ENCODE measurements around the gene DTX3L. TPM values are rescaled to one million over a fixed set of nuclear protein-coding genes. Genes with fewer than 3 reads are reported as not detected.

DTX3L gene
- total and polyA plus RNA-seq, 2 experiments from 2014 or later, result 1.8 to 6.8 TPM

DNA sequence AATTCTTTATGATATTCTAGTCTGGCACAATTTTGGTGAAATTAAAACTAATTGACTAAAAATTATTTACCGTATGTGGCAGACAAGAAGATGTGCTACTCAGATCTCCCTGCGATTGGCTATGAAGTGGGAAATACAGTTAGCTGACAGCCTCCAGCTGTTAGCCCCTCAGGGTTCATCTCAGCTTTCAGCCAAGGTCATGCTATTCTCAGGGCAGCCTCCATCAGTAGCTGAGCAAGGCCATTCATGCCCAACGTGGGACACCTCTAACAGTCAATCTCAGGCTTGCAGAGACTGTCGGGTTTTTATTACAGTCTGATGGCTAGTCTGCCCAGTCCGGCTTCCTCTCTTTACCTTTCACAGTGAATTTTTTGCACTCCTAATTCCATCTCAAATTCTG lies 6.8 kb upstream of the DTX3L start:
- no peak for ATAC-seq
- Mint-ChIP-seq H3K9me3 (no peaks in the 10 kb centered on the region), H3K27ac (no peak overlapping the region), H3K4me3 (no peak overlapping the region), H3K4me1 (peaks cover 27% of the 10 kb centered on the region), H3K36me3 (ENCODE audit: low read depth) (no peaks in the 10 kb centered on the region), H3K27me3 (ENCODE audit: insufficient read depth, low read depth, poor library complexity) (no peaks in the 10 kb centered on the region)
- Histone ChIP-seq H4K20me1 (replicated peaks; ENCODE audit: insufficient read depth) (no peaks in the 10 kb centered on the region), H3K4me3 (no peak overlapping the region), H3K9me2 (ENCODE audit: insufficient read depth) (no peaks in the 10 kb centered on the region), H2AFZ (no peak overlapping the region), H3K36me3 (ENCODE audit: insufficient read depth) (no peaks in the 10 kb centered on the region), H3K27ac (ENCODE audit: low read depth) (no peak overlapping the region), H3K4me2 (no peak overlapping the region), H3K4me1 (ENCODE audit: insufficient read depth) (peaks cover 21% of the 10 kb centered on the region), H3K27me3 (ENCODE audit: insufficient read depth) (no peaks in the 10 kb centered on the region), H3K79me2 (replicated peaks; ENCODE audit: insufficient read depth) (no peaks in the 10 kb centered on the region), H3F3A (replicated peaks; ENCODE audit: low read depth) (no peaks in the 10 kb centered on the region)
- DNase-seq (ENCODE audit: low spot score), result no peak
- TF ChIP-seq ZNF114 (CRISPR knock-in tag; IDR thresholded peaks at IDR 0.05) (no peak), CREB1 (CRISPR knock-in tag; IDR thresholded peaks at IDR 0.05; ENCODE audit: low read depth) (no peak), JUNB (IDR thresholded peaks at IDR 0.05; ENCODE audit: unreplicated experiment) (no peak), EZH2 (IDR thresholded peaks at IDR 0.05; ENCODE audit: low read depth, unreplicated experiment) (no peak), NANOG (IDR thresholded peaks at IDR 0.05; ENCODE audit: borderline replicate concordance) (no peak), STAT1 (IDR thresholded peaks at IDR 0.05; ENCODE audit: unreplicated experiment) (no peak)
- TF ChIP-seq, protein P1, sequence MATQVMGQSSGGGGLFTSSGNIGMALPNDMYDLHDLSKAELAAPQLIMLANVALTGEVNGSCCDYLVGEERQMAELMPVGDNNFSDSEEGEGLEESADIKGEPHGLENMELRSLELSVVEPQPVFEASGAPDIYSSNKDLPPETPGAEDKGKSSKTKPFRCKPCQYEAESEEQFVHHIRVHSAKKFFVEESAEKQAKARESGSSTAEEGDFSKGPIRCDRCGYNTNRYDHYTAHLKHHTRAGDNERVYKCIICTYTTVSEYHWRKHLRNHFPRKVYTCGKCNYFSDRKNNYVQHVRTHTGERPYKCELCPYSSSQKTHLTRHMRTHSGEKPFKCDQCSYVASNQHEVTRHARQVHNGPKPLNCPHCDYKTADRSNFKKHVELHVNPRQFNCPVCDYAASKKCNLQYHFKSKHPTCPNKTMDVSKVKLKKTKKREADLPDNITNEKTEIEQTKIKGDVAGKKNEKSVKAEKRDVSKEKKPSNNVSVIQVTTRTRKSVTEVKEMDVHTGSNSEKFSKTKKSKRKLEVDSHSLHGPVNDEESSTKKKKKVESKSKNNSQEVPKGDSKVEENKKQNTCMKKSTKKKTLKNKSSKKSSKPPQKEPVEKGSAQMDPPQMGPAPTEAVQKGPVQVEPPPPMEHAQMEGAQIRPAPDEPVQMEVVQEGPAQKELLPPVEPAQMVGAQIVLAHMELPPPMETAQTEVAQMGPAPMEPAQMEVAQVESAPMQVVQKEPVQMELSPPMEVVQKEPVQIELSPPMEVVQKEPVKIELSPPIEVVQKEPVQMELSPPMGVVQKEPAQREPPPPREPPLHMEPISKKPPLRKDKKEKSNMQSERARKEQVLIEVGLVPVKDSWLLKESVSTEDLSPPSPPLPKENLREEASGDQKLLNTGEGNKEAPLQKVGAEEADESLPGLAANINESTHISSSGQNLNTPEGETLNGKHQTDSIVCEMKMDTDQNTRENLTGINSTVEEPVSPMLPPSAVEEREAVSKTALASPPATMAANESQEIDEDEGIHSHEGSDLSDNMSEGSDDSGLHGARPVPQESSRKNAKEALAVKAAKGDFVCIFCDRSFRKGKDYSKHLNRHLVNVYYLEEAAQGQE (IDR thresholded peaks at IDR 0.05; ENCODE audit: unreplicated experiment), result no peak
- TF ChIP-seq, protein P2, sequence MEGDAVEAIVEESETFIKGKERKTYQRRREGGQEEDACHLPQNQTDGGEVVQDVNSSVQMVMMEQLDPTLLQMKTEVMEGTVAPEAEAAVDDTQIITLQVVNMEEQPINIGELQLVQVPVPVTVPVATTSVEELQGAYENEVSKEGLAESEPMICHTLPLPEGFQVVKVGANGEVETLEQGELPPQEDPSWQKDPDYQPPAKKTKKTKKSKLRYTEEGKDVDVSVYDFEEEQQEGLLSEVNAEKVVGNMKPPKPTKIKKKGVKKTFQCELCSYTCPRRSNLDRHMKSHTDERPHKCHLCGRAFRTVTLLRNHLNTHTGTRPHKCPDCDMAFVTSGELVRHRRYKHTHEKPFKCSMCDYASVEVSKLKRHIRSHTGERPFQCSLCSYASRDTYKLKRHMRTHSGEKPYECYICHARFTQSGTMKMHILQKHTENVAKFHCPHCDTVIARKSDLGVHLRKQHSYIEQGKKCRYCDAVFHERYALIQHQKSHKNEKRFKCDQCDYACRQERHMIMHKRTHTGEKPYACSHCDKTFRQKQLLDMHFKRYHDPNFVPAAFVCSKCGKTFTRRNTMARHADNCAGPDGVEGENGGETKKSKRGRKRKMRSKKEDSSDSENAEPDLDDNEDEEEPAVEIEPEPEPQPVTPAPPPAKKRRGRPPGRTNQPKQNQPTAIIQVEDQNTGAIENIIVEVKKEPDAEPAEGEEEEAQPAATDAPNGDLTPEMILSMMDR (conservative IDR thresholded peaks at IDR 0.05; ENCODE audit: low read depth in 2 of 2), result no peak
- TF ChIP-seq, protein P3, sequence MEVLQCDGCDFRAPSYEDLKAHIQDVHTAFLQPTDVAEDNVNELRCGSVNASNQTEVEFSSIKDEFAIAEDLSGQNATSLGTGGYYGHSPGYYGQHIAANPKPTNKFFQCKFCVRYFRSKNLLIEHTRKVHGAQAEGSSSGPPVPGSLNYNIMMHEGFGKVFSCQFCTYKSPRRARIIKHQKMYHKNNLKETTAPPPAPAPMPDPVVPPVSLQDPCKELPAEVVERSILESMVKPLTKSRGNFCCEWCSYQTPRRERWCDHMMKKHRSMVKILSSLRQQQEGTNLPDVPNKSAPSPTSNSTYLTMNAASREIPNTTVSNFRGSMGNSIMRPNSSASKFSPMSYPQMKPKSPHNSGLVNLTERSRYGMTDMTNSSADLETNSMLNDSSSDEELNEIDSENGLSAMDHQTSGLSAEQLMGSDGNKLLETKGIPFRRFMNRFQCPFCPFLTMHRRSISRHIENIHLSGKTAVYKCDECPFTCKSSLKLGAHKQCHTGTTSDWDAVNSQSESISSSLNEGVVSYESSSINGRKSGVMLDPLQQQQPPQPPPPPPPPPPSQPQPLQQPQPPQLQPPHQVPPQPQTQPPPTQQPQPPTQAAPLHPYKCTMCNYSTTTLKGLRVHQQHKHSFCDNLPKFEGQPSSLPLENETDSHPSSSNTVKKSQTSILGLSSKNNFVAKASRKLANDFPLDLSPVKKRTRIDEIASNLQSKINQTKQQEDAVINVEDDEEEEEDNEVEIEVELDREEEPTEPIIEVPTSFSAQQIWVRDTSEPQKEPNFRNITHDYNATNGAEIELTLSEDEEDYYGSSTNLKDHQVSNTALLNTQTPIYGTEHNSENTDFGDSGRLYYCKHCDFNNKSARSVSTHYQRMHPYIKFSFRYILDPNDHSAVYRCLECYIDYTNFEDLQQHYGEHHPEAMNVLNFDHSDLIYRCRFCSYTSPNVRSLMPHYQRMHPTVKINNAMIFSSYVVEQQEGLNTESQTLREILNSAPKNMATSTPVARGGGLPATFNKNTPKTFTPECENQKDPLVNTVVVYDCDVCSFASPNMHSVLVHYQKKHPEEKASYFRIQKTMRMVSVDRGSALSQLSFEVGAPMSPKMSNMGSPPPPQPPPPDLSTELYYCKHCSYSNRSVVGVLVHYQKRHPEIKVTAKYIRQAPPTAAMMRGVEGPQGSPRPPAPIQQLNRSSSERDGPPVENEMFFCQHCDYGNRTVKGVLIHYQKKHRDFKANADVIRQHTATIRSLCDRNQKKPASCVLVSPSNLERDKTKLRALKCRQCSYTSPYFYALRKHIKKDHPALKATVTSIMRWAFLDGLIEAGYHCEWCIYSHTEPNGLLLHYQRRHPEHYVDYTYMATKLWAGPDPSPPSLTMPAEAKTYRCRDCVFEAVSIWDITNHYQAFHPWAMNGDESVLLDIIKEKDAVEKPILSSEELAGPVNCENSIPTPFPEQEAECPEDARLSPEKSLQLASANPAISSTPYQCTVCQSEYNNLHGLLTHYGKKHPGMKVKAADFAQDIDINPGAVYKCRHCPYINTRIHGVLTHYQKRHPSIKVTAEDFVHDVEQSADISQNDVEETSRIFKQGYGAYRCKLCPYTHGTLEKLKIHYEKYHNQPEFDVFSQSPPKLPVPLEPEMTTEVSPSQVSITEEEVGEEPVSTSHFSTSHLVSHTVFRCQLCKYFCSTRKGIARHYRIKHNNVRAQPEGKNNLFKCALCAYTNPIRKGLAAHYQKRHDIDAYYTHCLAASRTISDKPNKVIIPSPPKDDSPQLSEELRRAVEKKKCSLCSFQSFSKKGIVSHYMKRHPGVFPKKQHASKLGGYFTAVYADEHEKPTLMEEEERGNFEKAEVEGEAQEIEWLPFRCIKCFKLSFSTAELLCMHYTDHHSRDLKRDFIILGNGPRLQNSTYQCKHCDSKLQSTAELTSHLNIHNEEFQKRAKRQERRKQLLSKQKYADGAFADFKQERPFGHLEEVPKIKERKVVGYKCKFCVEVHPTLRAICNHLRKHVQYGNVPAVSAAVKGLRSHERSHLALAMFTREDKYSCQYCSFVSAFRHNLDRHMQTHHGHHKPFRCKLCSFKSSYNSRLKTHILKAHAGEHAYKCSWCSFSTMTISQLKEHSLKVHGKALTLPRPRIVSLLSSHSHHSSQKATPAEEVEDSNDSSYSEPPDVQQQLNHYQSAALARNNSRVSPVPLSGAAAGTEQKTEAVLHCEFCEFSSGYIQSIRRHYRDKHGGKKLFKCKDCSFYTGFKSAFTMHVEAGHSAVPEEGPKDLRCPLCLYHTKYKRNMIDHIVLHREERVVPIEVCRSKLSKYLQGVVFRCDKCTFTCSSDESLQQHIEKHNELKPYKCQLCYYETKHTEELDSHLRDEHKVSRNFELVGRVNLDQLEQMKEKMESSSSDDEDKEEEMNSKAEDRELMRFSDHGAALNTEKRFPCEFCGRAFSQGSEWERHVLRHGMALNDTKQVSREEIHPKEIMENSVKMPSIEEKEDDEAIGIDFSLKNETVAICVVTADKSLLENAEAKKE (CRISPR knock-in tag; IDR thresholded peaks at IDR 0.05), result no peak
